ENCODE results near the gene CNTLN. TPM values are rescaled to one million over a fixed set of nuclear protein-coding genes. Genes with fewer than 3 reads are reported as not detected.

Gene CNTLN
- total RNA-seq, 1 donor from 2014 or later: 16.7 TPM

- Mint-ChIP-seq H3K27ac (ENCODE audit: unreplicated experiment) (no peak overlapping the region), H3K4me1 (no peaks in the 10 kb centered on the region), H3K27me3 (ENCODE audit: low read depth) (no peaks in the 10 kb centered on the region), H3K9me3 (peaks cover 8% of the 10 kb centered on the region), H3K4me3 (no peak overlapping the region), H3K36me3 (ENCODE audit: low read depth) (peaks cover 6% of the 10 kb centered on the region)
- no peak for TF ChIP-seq CTCF (conservative IDR thresholded peaks at IDR 0.05)
- DNase-seq (ENCODE audit: low read depth, low spot score): no peak
Measured at GRCh38 chr9:17551023-17551422, 416.2 kb downstream of the CNTLN start.

All from neural crest cell (in vitro differentiated cells).